K562 (cell line): ENCODE data around the gene OSCP1. TPM values are rescaled to one million over a fixed set of nuclear protein-coding genes. Genes with fewer than 3 reads are reported as not detected.

ENCODE experiments used
- ARID1B ChIP-seq: fragments of 450-650 bp; IDR thresholded peaks from 2 replicates; pipeline ENCODE4 v1.6.1; 2016; ENCODE audit warnings: antibody characterized with exemption, mild to moderate bottlenecking, inconsistent platforms
- CBX3 ChIP-seq, 2 experiments: IDR thresholded peaks; 1 replicate in 1 of 2; 2 replicates in 1 of 2; pipeline ENCODE4 v1.6.1; 2012; ENCODE audit warnings: inconsistent platforms in 2 of 2, low read length in 2 of 2, borderline replicate concordance in 1 of 2, control low read depth in 1 of 2
- CHD2 ChIP-seq: IDR thresholded peaks from 2 replicates; pipeline ENCODE4 v1.6.1; 2011; ENCODE audit warnings: low read depth, low read length
- GTF2A2 ChIP-seq: IDR thresholded peaks from 2 replicates; pipeline ENCODE4 v1.6.1; 2016; ENCODE audit warnings: mild to moderate bottlenecking, missing genetic modification characterization, missing compliant biosample characterization
- GTF2E2 ChIP-seq: fragments of 200-800 bp; sonication (Bioruptor generic); IDR thresholded peaks from 2 replicates; pipeline ENCODE4 v1.6.1; 2016; ENCODE audit warnings: missing genetic modification characterization, missing compliant biosample characterization
- L3MBTL2 ChIP-seq: fragments of 450-650 bp; IDR thresholded peaks from 2 replicates; pipeline ENCODE4 v1.6.1; 2016; ENCODE audit warnings: mild to moderate bottlenecking, moderate library complexity
- SREBF2 ChIP-seq: sonication (generic); formaldehyde crosslinking; IDR thresholded peaks from 2 replicates; pipeline ENCODE4 v1.4.0; 2020; ENCODE audit warnings: mild to moderate bottlenecking, missing genetic modification reagents
- XRCC5 ChIP-seq: fragments of 200-400 bp; formaldehyde crosslinking; IDR thresholded peaks from 2 replicates; pipeline ENCODE4 v1.6.1; 2017; ENCODE audit warnings: low read depth, mild to moderate bottlenecking, low read length
- ZNF76 ChIP-seq: fragments of 250-450 bp; sonication (Bioruptor Pico); IDR thresholded peaks from 2 replicates; pipeline ENCODE4 v1.4.0; 2020; ENCODE audit warnings: mild to moderate bottlenecking, moderate library complexity, borderline replicate concordance
- polyA plus RNA-seq, 8 experiments: library from polyadenylated mRNA; depleted of rRNA in 4 of 8; stranded (reverse) in 5 of 8; unstranded in 3 of 8; fragments of >200 nt; fragmentation: Nextera tagmentation in 2 of 8; fragmentation: Illumina TruSeq in 1 of 8; extraction: Ambion mirVana in 2 of 8; extraction: Trizol in 1 of 8; gene quantifications; 2 replicates each; pipeline versions ENCODE4 v1.2.1 to v1.2.3, GENCODE V29; 2011 to 2014; ENCODE audit warnings: inconsistent platforms in 1 of 8, missing spikeins in 1 of 8
- total RNA-seq, 7 experiments: library from RNA; depleted of rRNA in 6 of 7; stranded (reverse); fragments of >200 nt in 6 of 7; fragmentation: Illumina TruSeq in 2 of 7; extraction: Trizol in 2 of 7; gene quantifications; 2 replicates each; pipeline versions ENCODE4 v1.2.1 to v1.2.3, GENCODE V29; 2011 to 2021; ENCODE audit warnings: low replicate concordance in 1 of 7
- TF ChIP-seq, protein P1 (sequence below): fragments of 250-450 bp; sonication (Bioruptor Pico); IDR thresholded peaks from 2 replicates; pipeline ENCODE4 v1.8.0; 2022; ENCODE audit warnings: inconsistent platforms, mild to moderate bottlenecking, moderate library complexity, borderline replicate concordance
- TF ChIP-seq, protein P2 (sequence below): fragments of 250-450 bp; sonication (Bioruptor Pico); IDR thresholded peaks from 2 replicates; pipeline ENCODE4 v1.8.0; 2021; ENCODE audit warnings: mild to moderate bottlenecking, moderate library complexity
- TF ChIP-seq, protein P3 (sequence below): IDR thresholded peaks from 3 replicates; pipeline ENCODE4 v1.6.1; 2011; ENCODE audit warnings: borderline replicate concordance, mild to moderate bottlenecking, moderate library complexity; ENCODE audit not compliant: insufficient read length; ENCODE audit errors: extremely low read depth
- TF ChIP-seq, protein P4 (sequence below), 2 experiments: fragments of 450-650 bp in 1 of 2; sonication (generic) in 1 of 2; formaldehyde crosslinking; conservative IDR thresholded peaks; 2 replicates each; pipeline versions ENCODE4 v1.4.0 to v1.8.1; 2020 to 2022; ENCODE audit warnings: mild to moderate bottlenecking in 1 of 2, missing genetic modification reagents in 1 of 2
- TF ChIP-seq, protein P5 (sequence below): fragments of 200-800 bp; sonication (Bioruptor generic); IDR thresholded peaks from 2 replicates; pipeline ENCODE4 v1.6.1; 2017; ENCODE audit warnings: missing genetic modification characterization, missing compliant biosample characterization
- TF ChIP-seq, protein P6 (sequence below): fragments of 150-350 bp; conservative IDR thresholded peaks from 2 replicates; pipeline ENCODE4 v1.6.1; 2014; ENCODE audit warnings: low read length

The OSCP1 gene
- total and polyA plus RNA-seq, 9 of the 15 experiments (the other 6 are each of a cell fraction or from before 2014, with no cell fraction given), result 0.15 to 0.40 (median 0.33) TPM; not detected in 5

DNA sequence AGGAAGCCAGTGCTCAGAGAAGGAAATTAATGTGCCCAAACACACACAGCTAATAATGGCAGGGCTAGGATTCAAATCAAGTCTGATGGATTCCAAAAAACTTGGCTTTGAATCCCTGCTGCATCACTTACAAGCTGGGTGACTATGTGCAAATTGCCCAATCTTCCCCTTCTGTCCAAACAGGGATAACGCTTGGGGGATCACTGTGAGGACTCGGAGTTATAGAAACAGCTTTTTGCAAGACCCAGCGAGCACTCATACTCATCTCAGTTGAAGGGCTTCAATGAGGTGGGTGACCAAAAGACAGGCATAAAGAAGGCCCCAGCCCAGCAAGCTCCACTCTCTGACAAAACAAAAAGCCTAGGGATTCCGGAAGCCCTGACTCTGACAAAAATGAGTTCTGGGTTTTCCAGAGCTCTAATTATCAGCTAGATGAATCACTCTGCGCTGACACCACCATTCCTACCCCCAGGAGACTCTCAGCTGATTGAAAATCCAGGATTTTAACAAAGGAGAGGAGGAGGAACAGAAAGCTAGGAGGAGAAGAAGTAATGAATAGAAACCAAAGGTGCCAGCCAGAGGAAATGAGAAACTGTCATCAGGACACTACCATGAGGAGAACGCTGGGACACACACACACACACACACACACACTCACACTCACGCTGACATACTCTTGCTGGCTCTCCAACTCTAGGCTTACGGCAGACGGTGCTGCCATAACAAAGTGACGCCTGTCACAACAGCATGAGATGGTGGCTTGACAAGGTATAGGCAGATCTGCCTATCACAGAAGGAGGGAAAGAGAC is 62.9 kb downstream of the OSCP1 start (continued):
- TF ChIP-seq, protein P1, sequence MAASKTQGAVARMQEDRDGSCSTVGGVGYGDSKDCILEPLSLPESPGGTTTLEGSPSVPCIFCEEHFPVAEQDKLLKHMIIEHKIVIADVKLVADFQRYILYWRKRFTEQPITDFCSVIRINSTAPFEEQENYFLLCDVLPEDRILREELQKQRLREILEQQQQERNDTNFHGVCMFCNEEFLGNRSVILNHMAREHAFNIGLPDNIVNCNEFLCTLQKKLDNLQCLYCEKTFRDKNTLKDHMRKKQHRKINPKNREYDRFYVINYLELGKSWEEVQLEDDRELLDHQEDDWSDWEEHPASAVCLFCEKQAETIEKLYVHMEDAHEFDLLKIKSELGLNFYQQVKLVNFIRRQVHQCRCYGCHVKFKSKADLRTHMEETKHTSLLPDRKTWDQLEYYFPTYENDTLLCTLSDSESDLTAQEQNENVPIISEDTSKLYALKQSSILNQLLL (CRISPR knock-in tag), result no peak
- TF ChIP-seq, protein P2, sequence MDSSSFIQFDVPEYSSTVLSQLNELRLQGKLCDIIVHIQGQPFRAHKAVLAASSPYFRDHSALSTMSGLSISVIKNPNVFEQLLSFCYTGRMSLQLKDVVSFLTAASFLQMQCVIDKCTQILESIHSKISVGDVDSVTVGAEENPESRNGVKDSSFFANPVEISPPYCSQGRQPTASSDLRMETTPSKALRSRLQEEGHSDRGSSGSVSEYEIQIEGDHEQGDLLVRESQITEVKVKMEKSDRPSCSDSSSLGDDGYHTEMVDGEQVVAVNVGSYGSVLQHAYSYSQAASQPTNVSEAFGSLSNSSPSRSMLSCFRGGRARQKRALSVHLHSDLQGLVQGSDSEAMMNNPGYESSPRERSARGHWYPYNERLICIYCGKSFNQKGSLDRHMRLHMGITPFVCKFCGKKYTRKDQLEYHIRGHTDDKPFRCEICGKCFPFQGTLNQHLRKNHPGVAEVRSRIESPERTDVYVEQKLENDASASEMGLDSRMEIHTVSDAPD (CRISPR knock-in tag), result no peak; the same call in 1 of the 2 replicates
- TF ChIP-seq, protein P3, sequence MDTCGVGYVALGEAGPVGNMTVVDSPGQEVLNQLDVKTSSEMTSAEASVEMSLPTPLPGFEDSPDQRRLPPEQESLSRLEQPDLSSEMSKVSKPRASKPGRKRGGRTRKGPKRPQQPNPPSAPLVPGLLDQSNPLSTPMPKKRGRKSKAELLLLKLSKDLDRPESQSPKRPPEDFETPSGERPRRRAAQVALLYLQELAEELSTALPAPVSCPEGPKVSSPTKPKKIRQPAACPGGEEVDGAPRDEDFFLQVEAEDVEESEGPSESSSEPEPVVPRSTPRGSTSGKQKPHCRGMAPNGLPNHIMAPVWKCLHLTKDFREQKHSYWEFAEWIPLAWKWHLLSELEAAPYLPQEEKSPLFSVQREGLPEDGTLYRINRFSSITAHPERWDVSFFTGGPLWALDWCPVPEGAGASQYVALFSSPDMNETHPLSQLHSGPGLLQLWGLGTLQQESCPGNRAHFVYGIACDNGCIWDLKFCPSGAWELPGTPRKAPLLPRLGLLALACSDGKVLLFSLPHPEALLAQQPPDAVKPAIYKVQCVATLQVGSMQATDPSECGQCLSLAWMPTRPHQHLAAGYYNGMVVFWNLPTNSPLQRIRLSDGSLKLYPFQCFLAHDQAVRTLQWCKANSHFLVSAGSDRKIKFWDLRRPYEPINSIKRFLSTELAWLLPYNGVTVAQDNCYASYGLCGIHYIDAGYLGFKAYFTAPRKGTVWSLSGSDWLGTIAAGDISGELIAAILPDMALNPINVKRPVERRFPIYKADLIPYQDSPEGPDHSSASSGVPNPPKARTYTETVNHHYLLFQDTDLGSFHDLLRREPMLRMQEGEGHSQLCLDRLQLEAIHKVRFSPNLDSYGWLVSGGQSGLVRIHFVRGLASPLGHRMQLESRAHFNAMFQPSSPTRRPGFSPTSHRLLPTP, result no peak
- TF ChIP-seq, protein P4, sequence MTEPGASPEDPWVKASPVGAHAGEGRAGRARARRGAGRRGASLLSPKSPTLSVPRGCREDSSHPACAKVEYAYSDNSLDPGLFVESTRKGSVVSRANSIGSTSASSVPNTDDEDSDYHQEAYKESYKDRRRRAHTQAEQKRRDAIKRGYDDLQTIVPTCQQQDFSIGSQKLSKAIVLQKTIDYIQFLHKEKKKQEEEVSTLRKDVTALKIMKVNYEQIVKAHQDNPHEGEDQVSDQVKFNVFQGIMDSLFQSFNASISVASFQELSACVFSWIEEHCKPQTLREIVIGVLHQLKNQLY (CRISPR knock-in tag; conservative IDR thresholded peaks at IDR 0.05), result no peak; a peak in 1 of 4 replicates
- TF ChIP-seq GTF2A2 (tag) (peak; percentile 54), CBX3 (IDR thresholded peaks at IDR 0.05; ENCODE audit: borderline replicate concordance in 1 of 2, low read length in 2 of 2) (no peak), SREBF2 (no peak), CHD2 (no peak), ARID1B (peak; percentile 51), XRCC5 (no peak), GTF2E2 (tag) (no peak), L3MBTL2 (no peak), ZNF76 (CRISPR knock-in tag) (no peak)
- TF ChIP-seq, protein P5, sequence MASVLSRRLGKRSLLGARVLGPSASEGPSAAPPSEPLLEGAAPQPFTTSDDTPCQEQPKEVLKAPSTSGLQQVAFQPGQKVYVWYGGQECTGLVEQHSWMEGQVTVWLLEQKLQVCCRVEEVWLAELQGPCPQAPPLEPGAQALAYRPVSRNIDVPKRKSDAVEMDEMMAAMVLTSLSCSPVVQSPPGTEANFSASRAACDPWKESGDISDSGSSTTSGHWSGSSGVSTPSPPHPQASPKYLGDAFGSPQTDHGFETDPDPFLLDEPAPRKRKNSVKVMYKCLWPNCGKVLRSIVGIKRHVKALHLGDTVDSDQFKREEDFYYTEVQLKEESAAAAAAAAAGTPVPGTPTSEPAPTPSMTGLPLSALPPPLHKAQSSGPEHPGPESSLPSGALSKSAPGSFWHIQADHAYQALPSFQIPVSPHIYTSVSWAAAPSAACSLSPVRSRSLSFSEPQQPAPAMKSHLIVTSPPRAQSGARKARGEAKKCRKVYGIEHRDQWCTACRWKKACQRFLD (CRISPR knock-in tag), result no peak; the same call in 1 of the 2 replicates
- TF ChIP-seq, protein P6, sequence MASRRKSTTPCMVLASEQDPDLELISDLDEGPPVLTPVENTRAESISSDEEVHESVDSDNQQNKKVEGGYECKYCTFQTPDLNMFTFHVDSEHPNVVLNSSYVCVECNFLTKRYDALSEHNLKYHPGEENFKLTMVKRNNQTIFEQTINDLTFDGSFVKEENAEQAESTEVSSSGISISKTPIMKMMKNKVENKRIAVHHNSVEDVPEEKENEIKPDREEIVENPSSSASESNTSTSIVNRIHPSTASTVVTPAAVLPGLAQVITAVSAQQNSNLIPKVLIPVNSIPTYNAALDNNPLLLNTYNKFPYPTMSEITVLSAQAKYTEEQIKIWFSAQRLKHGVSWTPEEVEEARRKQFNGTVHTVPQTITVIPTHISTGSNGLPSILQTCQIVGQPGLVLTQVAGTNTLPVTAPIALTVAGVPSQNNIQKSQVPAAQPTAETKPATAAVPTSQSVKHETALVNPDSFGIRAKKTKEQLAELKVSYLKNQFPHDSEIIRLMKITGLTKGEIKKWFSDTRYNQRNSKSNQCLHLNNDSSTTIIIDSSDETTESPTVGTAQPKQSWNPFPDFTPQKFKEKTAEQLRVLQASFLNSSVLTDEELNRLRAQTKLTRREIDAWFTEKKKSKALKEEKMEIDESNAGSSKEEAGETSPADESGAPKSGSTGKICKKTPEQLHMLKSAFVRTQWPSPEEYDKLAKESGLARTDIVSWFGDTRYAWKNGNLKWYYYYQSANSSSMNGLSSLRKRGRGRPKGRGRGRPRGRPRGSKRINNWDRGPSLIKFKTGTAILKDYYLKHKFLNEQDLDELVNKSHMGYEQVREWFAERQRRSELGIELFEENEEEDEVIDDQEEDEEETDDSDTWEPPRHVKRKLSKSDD, result no peak
